AG04449 (cell line): Measurements from ENCODE around the gene DLGAP1.

Experiments used
- CTCF ChIA-PET: fragments of 350-600 bp; formaldehyde crosslinking; extraction: SDS; loops from one replicate; lab custom pipeline; 2021; ENCODE audit warnings: antibody characterized with exemption; lab: Yijun Ruan, JAX
- POLR2A ChIA-PET: fragments of 400-600, 350-600 bp; formaldehyde crosslinking; extraction: SDS; loops from one replicate; lab custom pipeline; 2020; ENCODE audit warnings: antibody characterized with exemption, inconsistent platforms; lab: Yijun Ruan, JAX
- DNase-seq: peaks from one replicate; pipeline ENCODE4 v3.0.0-alpha.2; 2010; ENCODE audit warnings: low read depth, low spot score
- H3K4me3 ChIP-seq: 2 replicates; pipeline ENCODE4 v1.5.1; 2011; ENCODE audit warnings: low read depth, mild to moderate bottlenecking, control low read depth, low read length
- CTCF ChIP-seq: IDR thresholded peaks from one replicate; pipeline ENCODE4 v1.5.1; 2011; ENCODE audit warnings: mild to moderate bottlenecking, moderate library complexity, low read length, control low read depth, inconsistent platforms; ENCODE audit not compliant: insufficient read depth; ENCODE audit errors: missing control alignments

DLGAP1 gene

GRCh38 chr18:4241090-4241617 is 214.0 kb downstream of the DLGAP1 start:
- TF ChIP-seq CTCF: no peak
- DNase-seq: no peak
- ChIA-PET CTCF (no interaction called here), POLR2A (no interaction called here)
- no peak overlapping the region for H3K4me3 ChIP-seq

- POLR2A ChIA-PET: no interaction called here
- TF ChIP-seq CTCF: no peak
- DNase-seq: no peak
- no peak overlapping the region for H3K4me3 ChIP-seq
- CTCF ChIA-PET: no interaction called here
Measured at GRCh38 chr18:4238966-4239365, 216.1 kb downstream of the DLGAP1 start.

- no peak for TF ChIP-seq CTCF
- POLR2A ChIA-PET: no interaction called here
- no peak overlapping the region for H3K4me3 ChIP-seq
- CTCF ChIA-PET: no interaction called here
- no peak for DNase-seq
Measured at GRCh38 chr18:4237664-4238041, 217.5 kb downstream of the DLGAP1 start.

DNA sequence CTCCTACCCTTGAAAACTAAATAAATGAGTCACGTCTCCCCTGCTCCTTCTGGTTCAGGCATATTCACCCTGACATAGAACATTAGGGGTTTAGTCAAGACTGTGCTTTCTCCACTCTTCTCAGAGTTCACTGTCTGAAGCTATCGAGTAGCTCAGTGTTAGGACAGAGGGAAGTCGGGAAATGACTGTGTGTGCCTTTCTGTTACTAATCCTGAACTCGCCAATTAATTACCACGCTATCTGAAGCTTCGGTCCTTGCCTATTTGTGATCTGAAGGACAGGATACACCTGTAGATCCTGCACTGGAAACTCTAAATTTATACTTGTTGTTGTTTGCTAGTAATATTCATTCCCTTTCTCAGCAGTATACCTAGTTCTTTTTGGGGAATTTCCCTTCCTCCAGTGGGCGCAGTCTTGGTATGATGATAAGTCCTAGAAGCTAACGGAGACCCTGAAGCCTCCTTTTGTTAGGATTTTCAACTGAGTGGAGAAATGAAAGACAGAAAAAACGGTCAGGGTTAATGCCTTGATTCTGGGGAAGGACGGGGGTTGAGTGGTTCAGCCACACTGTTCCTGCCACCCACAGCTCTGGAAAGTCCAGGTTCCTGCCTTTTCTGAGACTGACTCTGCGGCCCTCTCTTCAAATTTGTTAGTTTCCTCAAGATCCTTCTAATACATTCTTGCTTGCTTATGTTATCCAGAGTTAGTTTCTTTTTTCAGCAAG is 218.0 kb downstream of the DLGAP1 start:
- ChIA-PET POLR2A (no interaction called here), CTCF (no interaction called here)
- DNase-seq: no peak
- no peak overlapping the region for H3K4me3 ChIP-seq
- no peak for TF ChIP-seq CTCF

- POLR2A ChIA-PET: no interaction called here
- no peak for DNase-seq
- H3K4me3 ChIP-seq: no peak overlapping the region
- no peak for TF ChIP-seq CTCF
- CTCF ChIA-PET: no interaction called here
Measured at GRCh38 chr18:4233468-4233867, 221.6 kb downstream of the DLGAP1 start.

DNA sequence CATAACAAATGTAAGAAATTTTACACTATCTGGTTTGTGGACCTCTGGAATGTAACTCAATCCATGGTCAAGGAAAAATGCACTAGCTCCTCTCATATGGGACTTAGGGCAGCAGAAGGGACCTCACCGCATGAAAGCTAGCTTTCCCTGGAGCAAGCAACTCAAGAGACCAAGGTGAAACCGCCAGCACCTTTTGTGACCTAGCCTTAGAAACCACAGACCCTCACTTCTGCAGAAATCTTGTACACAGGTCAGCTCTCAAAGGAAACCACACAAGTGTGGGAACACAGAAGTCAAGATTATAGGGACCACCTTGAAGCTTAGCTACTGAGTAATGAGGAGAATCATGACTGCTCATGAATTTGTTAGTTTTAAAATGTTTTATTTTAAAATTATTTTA is 222.5 kb downstream of the DLGAP1 start:
- no peak for DNase-seq
- no peak overlapping the region for H3K4me3 ChIP-seq
- TF ChIP-seq CTCF: no peak
- POLR2A ChIA-PET: no interaction called here
- CTCF ChIA-PET: no interaction called here
